ENCODE results near the gene MPO.

The MPO gene

DNA sequence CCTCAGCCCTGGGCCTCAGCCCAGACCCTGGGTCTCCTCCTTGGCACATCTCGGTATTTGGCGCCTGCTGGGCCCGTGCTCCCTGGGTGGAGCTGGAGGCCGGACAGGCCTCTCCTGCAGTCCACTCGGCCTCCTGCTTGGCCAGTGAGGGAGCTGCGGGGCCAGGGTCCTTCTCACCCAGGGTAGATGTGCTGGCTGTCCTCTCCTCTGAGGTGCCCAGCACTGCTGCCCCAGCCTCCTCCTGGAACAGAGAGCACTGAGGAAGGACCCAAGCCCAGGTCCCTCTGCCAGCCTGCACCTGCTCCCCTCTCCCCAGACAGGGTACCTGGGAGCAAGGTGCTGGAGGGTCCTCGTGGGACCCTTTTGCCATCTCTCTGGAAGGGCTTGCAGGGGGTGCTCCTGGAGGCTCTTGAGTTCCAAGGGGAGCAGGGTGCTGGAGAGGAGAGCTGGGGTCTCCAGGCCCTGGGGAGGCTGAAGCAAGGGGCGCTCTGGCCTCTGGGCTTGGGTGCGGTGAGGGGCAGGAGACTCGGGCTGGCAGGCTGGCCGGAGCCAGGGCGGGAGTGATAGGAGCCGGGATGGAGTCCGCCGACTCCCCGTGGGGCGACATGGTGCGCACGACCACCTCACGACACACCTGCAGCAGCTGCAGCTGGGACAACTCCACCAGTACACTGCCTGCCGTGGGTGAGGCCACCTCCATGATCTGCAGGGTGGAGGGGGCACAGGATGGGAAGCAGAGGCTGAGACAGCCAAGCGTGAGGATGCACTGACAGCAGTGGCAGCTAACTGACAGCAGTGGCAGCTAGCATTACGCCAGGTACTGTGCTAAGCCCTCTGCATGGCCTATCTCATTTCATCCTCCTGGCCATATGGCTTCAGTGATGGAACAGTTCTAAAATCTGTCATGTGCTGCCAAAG, 30.0 kb upstream of the MPO start:
- Histone ChIP-seq H3K27me3 (ENCODE audit: insufficient read depth, low read length) (peaks cover 43% of the 10 kb centered on the region), H3K27ac (ENCODE audit: low read depth, low read length) (no peak overlapping the region)

DNA sequence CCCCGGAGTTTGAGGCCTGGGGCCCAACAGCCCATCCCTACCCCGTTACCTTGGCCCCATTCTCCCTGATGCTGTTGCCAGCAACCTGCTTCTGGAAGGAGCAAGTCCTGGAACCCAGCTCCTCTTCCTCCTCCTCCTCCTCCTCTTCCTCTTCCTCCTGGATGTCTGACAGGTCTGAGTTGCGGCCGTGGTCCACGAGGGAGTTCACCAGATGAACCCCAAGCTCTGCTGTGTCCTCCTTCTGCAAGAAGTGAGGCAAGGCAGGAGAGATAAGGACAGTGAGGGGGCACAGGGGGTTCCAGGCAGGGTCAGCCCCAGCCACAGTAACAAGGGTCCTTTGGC, 29.2 kb upstream of the MPO start:
- Histone ChIP-seq H3K4me1 (ENCODE audit: control insufficient read depth, insufficient read depth, low read length, unreplicated experiment) (no peaks in the 10 kb centered on the region), H3K79me2 (ENCODE audit: control insufficient read depth, insufficient read depth, low read length, unreplicated experiment) (no peaks in the 10 kb centered on the region), H3K27me3 (ENCODE audit: insufficient read depth, low read length) (peaks cover 38% of the 10 kb centered on the region), H3K27ac (ENCODE audit: low read depth, low read length) (no peak overlapping the region), H3K36me3 (ENCODE audit: insufficient read depth, low read length) (no peaks in the 10 kb centered on the region), H2AFZ (ENCODE audit: low read length, unreplicated experiment) (no peak overlapping the region), H3K4me3 (ENCODE audit: low read depth, low read length) (no peak overlapping the region)

More for the DNA sequence above, 30.0 kb upstream of the MPO start:
- Histone ChIP-seq H3K36me3 (ENCODE audit: insufficient read depth, low read length) (no peaks in the 10 kb centered on the region), H3K4me3 (ENCODE audit: low read depth, low read length) (no peak overlapping the region), H3K79me2 (ENCODE audit: control insufficient read depth, insufficient read depth, low read length, unreplicated experiment) (no peaks in the 10 kb centered on the region), H3K4me1 (ENCODE audit: control insufficient read depth, insufficient read depth, low read length, unreplicated experiment) (no peaks in the 10 kb centered on the region), H2AFZ (ENCODE audit: low read length, unreplicated experiment) (no peak overlapping the region)

DNA sequence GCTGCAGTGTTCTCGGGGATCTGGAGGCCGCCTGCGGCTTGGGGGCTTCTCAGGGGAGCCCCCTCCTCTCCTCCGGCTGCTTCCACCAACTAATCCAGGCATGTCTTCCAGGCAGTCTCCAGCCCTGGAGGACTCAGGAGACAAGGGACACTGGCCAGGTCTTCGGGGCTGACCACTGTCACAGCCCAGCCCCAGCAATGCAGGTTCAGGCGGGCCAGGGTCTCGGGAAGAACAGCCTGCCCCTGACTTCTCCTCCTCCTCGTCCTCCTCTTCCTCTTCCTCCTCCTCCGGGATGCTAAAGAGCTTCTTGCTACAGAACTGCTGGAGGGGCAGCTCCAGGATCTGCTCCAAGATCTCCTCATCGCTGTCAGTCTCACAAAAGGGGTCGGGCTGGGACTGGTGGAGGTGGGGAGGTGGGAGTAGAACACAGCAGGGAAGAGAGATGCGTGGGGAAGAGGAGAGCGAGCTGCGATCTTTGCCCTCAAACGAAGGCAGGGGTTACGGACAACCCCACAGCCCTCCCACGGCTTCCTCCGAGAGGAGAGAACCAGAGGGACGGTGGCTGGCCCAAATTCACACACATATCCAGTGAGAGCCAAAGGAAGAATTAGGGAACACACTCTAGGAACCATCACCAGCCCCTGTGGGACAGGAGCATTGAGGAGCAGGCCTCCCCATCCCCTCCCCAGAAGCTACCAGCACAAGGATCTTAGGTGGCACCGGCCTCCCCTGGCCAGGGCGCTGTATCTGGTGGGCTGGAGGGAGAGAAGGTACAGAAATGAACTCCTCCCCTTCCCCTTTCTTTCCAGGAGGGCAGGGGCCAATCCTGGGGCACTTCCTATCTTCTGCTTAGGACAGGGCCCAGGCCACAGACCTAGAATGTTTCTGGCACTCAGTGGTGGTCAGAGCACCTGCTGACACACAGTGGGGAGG, 28.5 kb upstream of the MPO start:
- no peaks in the 10 kb centered on the region for H3K79me2 ChIP-seq (ENCODE audit: control insufficient read depth, insufficient read depth, low read length, unreplicated experiment)
- H3K4me3 ChIP-seq (ENCODE audit: low read depth, low read length), result no peak overlapping the region
- no peak overlapping the region for H3K27ac ChIP-seq (ENCODE audit: low read depth, low read length)
- H3K4me1 ChIP-seq (ENCODE audit: control insufficient read depth, insufficient read depth, low read length, unreplicated experiment), result no peaks in the 10 kb centered on the region
- H3K36me3 ChIP-seq (ENCODE audit: insufficient read depth, low read length), result no peaks in the 10 kb centered on the region
- H3K27me3 ChIP-seq (ENCODE audit: insufficient read depth, low read length), result peaks cover 32% of the 10 kb centered on the region
- no peak overlapping the region for H2AFZ ChIP-seq (ENCODE audit: low read length, unreplicated experiment)

DNA sequence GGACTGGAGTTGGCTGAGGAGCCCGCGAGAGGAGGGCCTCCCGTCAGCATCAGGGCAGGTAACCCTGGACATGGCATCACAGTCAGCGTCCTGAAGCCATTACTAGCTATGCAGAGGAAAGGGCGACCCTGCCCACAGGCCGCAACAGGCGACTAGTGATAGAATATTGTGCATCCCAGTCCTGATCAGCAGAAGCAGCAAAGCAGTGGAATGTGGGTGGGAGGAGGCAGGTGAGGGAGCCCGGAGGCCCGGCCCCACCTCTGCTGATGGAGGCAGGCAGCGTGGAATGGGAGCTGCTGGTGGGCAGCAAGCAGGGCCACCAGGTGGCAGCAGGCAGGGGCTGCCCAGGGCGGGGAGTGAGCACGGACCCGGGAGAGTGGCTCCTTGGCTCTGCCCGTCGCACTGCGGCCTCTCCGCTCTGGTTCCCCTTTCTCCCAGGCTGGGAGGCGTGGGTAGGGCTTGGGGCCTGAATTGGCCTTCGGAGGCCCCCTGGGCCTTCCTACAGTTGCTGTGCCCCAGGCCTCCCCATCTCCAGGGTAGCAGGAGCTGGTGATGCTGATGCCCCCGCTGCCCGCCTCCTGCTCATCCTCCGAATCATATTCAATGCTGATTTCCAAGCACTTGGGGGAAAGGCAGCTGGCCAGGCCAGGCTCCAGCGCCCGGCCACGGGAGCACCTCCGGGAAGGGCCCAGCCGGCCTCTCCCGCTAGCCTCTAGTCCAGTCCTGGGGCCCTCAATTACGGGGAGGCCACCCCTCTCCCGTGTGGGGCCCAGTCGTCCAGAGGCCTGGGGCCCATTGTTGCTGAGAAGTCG, 27.6 kb upstream of the MPO start:
- no peak overlapping the region for H2AFZ ChIP-seq (ENCODE audit: low read length, unreplicated experiment)

DNA sequence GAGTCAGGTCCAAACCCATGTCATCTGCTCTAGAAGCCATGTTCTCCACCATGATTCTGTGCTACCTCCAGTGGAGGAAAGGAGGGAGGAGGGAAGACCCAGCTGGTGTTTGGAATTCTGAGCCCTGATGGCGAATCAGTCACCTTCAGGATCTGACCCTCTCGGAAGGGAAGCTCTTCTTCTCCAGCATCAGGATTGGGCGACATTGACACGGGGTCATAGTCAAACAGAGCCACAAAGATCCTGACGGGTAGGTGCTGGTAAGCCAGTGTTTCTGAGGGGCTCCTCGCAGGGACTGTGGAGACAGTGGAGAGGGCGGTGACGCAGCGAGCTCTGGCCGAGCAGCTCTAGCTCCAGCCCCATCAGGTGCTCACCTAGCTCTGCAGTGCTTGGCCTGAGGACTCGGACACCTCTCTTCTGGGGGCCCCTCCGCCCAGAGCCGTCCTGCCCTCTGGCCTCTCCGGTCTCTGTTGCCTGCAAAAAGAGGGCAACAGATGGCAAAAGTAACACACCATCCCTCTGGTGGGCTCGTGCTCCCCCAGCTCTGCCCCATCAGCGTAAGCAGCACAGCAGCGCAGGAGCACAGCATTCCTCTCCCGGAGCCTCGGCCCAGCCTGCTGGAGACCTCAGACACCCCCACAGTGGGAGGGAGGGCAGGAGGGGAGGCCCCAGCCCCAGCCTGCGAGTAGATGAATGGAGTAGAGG, 26.9 kb upstream of the MPO start:
- Histone ChIP-seq H3K4me1 (ENCODE audit: control insufficient read depth, insufficient read depth, low read length, unreplicated experiment) (no peaks in the 10 kb centered on the region), H3K4me3 (ENCODE audit: low read depth, low read length) (no peak overlapping the region), H3K79me2 (ENCODE audit: control insufficient read depth, insufficient read depth, low read length, unreplicated experiment) (no peaks in the 10 kb centered on the region), H3K36me3 (ENCODE audit: insufficient read depth, low read length) (no peaks in the 10 kb centered on the region), H3K27ac (ENCODE audit: low read depth, low read length) (no peak overlapping the region), H3K27me3 (ENCODE audit: insufficient read depth, low read length) (peaks cover 33% of the 10 kb centered on the region), H2AFZ (ENCODE audit: low read length, unreplicated experiment) (no peak overlapping the region)

More for the DNA sequence above, 27.6 kb upstream of the MPO start:
- Histone ChIP-seq H3K27me3 (ENCODE audit: insufficient read depth, low read length) (peaks cover 30% of the 10 kb centered on the region), H3K79me2 (ENCODE audit: control insufficient read depth, insufficient read depth, low read length, unreplicated experiment) (no peaks in the 10 kb centered on the region), H3K4me1 (ENCODE audit: control insufficient read depth, insufficient read depth, low read length, unreplicated experiment) (no peaks in the 10 kb centered on the region), H3K27ac (ENCODE audit: low read depth, low read length) (no peak overlapping the region), H3K4me3 (ENCODE audit: low read depth, low read length) (no peak overlapping the region), H3K36me3 (ENCODE audit: insufficient read depth, low read length) (no peaks in the 10 kb centered on the region)

DNA sequence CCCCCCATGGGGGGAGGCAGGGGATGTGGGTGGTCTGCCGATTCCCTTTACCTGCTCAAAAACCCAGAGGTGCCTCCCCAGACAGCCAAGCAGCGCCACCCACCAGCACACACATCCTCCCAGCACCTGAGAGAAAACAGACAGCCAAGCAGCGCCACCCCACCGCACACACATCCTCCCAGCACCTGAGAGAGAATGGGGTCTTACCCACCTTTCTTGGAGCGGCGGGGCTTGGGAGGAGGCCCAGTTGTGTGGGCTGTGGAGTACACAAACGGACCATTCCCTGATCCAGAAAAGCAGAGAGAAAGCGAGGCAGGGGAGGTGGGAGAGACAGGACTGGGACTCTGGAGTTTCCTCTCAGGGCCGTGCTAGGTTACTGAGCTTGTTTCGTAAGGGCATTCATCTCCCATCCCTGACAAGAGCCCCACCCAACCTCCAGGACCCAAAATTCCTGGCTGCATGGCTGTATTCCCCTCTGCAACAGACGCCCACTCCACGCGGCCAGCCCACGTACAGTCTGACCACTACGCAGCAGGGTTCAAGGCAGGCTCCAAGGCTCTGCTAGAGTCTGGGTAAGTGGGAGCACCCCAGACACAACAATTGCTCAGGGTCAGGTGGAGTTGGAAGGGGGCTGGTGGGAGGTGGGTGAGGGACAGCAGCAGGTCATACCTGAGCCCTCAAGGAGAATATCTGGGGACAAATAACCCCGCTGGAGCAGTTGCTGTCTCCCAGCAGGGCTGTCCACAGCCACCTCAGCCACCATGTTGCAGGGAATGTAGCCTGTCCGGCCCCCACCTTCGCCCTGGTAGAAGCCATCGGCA, 25.6 kb upstream of the MPO start:
- Histone ChIP-seq H3K79me2 (ENCODE audit: control insufficient read depth, insufficient read depth, low read length, unreplicated experiment) (no peaks in the 10 kb centered on the region), H2AFZ (ENCODE audit: low read length, unreplicated experiment) (no peak overlapping the region), H3K36me3 (ENCODE audit: insufficient read depth, low read length) (no peaks in the 10 kb centered on the region), H3K4me1 (ENCODE audit: control insufficient read depth, insufficient read depth, low read length, unreplicated experiment) (no peaks in the 10 kb centered on the region), H3K27me3 (ENCODE audit: insufficient read depth, low read length) (peaks cover 46% of the 10 kb centered on the region), H3K27ac (ENCODE audit: low read depth, low read length) (no peak overlapping the region), H3K4me3 (ENCODE audit: low read depth, low read length) (no peak overlapping the region)

DNA sequence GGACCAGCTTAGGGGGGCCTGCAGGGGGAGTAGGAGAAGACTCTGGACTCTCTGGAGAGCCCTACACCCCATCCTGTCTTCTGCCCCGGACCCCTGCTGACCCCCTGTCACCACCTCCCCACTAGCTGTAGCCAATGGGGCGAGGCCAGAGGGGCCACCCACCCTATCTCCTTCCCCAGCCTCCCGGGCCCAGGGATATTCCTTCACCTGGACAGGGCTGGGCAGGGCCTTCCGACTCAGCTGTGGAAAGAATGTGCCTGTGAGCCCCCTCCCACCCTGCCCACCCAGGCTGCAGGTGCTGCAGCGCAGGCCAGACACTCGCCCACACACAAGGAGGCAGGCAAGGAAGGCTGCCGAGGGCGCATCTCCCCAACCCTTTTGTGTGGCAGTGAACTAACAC, 24.9 kb upstream of the MPO start:
- Histone ChIP-seq H2AFZ (ENCODE audit: low read length, unreplicated experiment) (no peak overlapping the region), H3K27ac (ENCODE audit: low read depth, low read length) (no peak overlapping the region), H3K27me3 (ENCODE audit: insufficient read depth, low read length) (peaks cover 53% of the 10 kb centered on the region), H3K36me3 (ENCODE audit: insufficient read depth, low read length) (no peaks in the 10 kb centered on the region), H3K4me3 (ENCODE audit: low read depth, low read length) (no peak overlapping the region), H3K4me1 (ENCODE audit: control insufficient read depth, insufficient read depth, low read length, unreplicated experiment) (no peaks in the 10 kb centered on the region), H3K79me2 (ENCODE audit: control insufficient read depth, insufficient read depth, low read length, unreplicated experiment) (no peaks in the 10 kb centered on the region)

DNA sequence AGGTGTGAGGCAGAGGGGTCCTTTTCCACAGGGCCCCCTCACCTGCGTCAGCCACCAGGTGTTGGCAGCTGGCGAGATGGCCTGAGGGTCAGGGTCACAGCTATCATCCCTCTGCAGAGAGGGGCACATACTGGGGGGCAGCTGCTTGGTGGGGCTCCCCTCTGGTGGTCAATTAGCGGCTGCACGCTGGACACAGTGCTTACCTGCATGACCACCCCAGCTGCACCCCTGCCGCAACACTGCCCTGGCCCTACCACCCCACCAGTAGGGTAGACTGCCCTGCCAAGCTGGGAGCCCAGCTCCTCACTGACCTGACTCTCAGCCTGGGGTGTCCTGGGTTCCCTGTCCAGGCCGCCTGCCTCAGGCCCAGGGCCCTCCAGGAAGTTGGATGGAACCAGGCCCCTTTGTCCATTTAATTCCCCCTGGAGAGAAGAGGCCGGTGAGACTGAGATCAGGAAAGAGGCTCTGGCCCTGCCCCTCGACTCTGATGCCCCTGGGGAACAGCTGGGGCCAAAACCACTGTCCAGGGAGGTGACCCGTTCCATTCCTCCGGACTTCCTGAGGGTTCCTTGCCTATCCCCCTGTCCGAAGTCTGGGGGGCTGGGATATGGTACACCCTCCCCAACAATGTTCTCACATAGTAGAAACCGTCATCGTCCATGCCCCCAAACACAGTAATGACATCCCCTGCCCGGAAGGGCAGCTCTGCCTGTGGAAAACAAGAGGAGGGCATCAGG, 24.2 kb upstream of the MPO start:
- Histone ChIP-seq H3K4me1 (ENCODE audit: control insufficient read depth, insufficient read depth, low read length, unreplicated experiment) (no peaks in the 10 kb centered on the region), H3K36me3 (ENCODE audit: insufficient read depth, low read length) (no peaks in the 10 kb centered on the region), H3K27me3 (ENCODE audit: insufficient read depth, low read length) (peaks cover 60% of the 10 kb centered on the region), H3K79me2 (ENCODE audit: control insufficient read depth, insufficient read depth, low read length, unreplicated experiment) (no peaks in the 10 kb centered on the region), H3K4me3 (ENCODE audit: low read depth, low read length) (no peak overlapping the region), H2AFZ (ENCODE audit: low read length, unreplicated experiment) (no peak overlapping the region), H3K27ac (ENCODE audit: low read depth, low read length) (no peak overlapping the region)
